ENCODE measurements around the gene ALDH16A1. TPM values are rescaled to one million over a fixed set of nuclear protein-coding genes. Genes with fewer than 3 reads are reported as not detected.
A peak's percentile ranks its signal among the peaks of the same experiment; 100 is the strongest.

The ALDH16A1 gene
- total RNA-seq, 1 experiment from 2014 or later: 51.7 TPM

DNA sequence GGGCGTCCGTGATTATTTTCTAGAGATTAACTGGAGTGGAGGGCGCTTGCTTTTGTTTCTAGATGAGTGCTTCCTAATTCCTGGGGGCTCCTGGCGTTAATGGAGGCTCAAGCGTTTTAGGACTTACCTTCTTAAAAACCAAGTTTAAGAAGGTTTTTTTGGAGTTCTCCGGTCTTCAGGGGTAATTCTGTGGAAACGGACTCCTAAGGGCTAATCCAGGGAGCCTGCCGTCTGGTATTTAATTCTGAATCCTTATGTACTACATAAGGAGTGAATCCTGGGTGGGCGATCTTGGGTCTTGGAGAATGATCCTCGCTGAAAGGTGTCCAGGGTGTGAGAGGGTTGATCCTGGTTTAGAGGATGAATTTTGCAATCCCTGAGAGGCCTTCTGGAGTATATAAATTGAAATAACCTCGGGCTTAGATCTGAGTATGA is 43.6 kb downstream of the ALDH16A1 start:
- no peak overlapping the region for H2AFZ ChIP-seq (ENCODE audit: low read length)
- Mint-ChIP-seq H3K4me3 (peak overlapping the region; percentile 94), H3K4me1 (peaks cover 22 to 39% of the 10 kb centered on the region in 2 experiments), H3K27me3 (ENCODE audit: low read depth) (no peaks in the 10 kb centered on the region), H3K27ac (peak overlapping the region; percentile 99), H3K9me3 (peaks cover 0 to 3% of the 10 kb centered on the region in 2 experiments; a peak in 1 of 5 replicates), H3K36me3 (ENCODE audit: insufficient read depth in 1 of 3, low read depth in 3 of 3) (peaks cover 46 to 57% (median 49%) of the 10 kb centered on the region in 3 experiments)
- peak overlapping the region; percentile 98 for H3K9ac ChIP-seq (ENCODE audit: extremely low read depth, insufficient read length, low read length)
- H3K27ac ChIP-seq (ENCODE audit: insufficient read length, low read depth, low read length): peak overlapping the region; percentile 38
- peaks cover 6% of the 10 kb centered on the region for H3K23me2 ChIP-seq (ENCODE audit: insufficient read length, low read depth, low read length, poor library complexity, severe bottlenecking)
- H3K4ac ChIP-seq (ENCODE audit: low read depth, low read length): peak overlapping the region; percentile 62; the same call in 1 of the 2 replicates
- peak overlapping the region; percentile 84 for H3K18ac ChIP-seq (ENCODE audit: insufficient read length, low read depth, low read length)
- H3K56ac ChIP-seq (ENCODE audit: insufficient read length, low read depth, low read length): peak overlapping the region; percentile 50
- H3K4me2 ChIP-seq (ENCODE audit: insufficient read depth, insufficient read length, low read length): peak overlapping the region; percentile 88
- no CpG with 5 or more reads among the region's 11 CpGs for WGBS (ENCODE audit: extremely low coverage, insufficient read length, low lambda C conversion rate)
- H3T11ph ChIP-seq (ENCODE audit: low read length): no peak overlapping the region
- H4K5ac ChIP-seq (ENCODE audit: insufficient read length, low read depth, low read length): no peak overlapping the region
- H2BK120ac ChIP-seq (ENCODE audit: low read depth, low read length, poor library complexity, severe bottlenecking): peak overlapping the region; percentile 39
- no peak overlapping the region for H2BK15ac ChIP-seq (ENCODE audit: low read depth, low read length)
- H3K23ac ChIP-seq (ENCODE audit: insufficient read length, low read depth, low read length): no peak overlapping the region
- H3K9me3 ChIP-seq (ENCODE audit: control insufficient read depth, low read depth, low read length): no peaks in the 10 kb centered on the region
- no peak overlapping the region for H2AK5ac ChIP-seq (ENCODE audit: insufficient read length, low read length)
- no peak overlapping the region for H4K8ac ChIP-seq (replicated peaks; ENCODE audit: insufficient read length, low read depth, low read length)
- no peaks in the 10 kb centered on the region for H3K27me3 ChIP-seq (ENCODE audit: insufficient read depth, low read length)
- no peak overlapping the region for H2BK20ac ChIP-seq (ENCODE audit: low read depth, low read length, poor library complexity, severe bottlenecking)
- TF ChIP-seq, protein P1, sequence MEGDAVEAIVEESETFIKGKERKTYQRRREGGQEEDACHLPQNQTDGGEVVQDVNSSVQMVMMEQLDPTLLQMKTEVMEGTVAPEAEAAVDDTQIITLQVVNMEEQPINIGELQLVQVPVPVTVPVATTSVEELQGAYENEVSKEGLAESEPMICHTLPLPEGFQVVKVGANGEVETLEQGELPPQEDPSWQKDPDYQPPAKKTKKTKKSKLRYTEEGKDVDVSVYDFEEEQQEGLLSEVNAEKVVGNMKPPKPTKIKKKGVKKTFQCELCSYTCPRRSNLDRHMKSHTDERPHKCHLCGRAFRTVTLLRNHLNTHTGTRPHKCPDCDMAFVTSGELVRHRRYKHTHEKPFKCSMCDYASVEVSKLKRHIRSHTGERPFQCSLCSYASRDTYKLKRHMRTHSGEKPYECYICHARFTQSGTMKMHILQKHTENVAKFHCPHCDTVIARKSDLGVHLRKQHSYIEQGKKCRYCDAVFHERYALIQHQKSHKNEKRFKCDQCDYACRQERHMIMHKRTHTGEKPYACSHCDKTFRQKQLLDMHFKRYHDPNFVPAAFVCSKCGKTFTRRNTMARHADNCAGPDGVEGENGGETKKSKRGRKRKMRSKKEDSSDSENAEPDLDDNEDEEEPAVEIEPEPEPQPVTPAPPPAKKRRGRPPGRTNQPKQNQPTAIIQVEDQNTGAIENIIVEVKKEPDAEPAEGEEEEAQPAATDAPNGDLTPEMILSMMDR (conservative IDR thresholded peaks at IDR 0.05): no peak
- peaks cover 4% of the 10 kb centered on the region; the same call in 1 of the 2 replicates for H3K79me2 ChIP-seq (ENCODE audit: insufficient read depth, low read length)
- no peaks in the 10 kb centered on the region for H4K20me1 ChIP-seq (ENCODE audit: control insufficient read depth, insufficient read depth, insufficient read length)
- peaks cover 10% of the 10 kb centered on the region for H3K79me1 ChIP-seq (ENCODE audit: insufficient read depth, low read depth, low read length, poor library complexity, severe bottlenecking)
- H2BK12ac ChIP-seq (ENCODE audit: insufficient read length, low read depth, low read length): no peak overlapping the region
- peak overlapping the region; percentile 24 for H2BK5ac ChIP-seq (ENCODE audit: insufficient read length, low read length)
- no peak overlapping the region for H4K91ac ChIP-seq (ENCODE audit: insufficient read length, low read depth, low read length)
- peak overlapping the region; percentile 74; the same call in 1 of the 2 replicates for H3K14ac ChIP-seq (ENCODE audit: insufficient read depth, low read length)
- no peak for DNase-seq
- no peaks in the 10 kb centered on the region; the same call in none of the 2 replicates for H3K4me1 ChIP-seq (ENCODE audit: insufficient read depth, low read length)

Data from H9 (cell line).